Thoracic aorta (tissue), 2 donors: ENCODE data around the gene BTD. TPM values are rescaled to one million over a fixed set of nuclear protein-coding genes. Genes with fewer than 3 reads are reported as not detected.

Experiments
- ATAC-seq: fragments of 150-250 bp; one replicate; pipeline ENCODE4 v1.8.0; 2017; ENCODE audit warnings: low read depth; ENCODE audit not compliant: insufficient number of reproducible peaks, low FRiP score
- DNase-seq: peaks from one replicate; pipeline ENCODE4 v3.0.0-alpha.2; 2020; ENCODE audit warnings: low spot score
- H3K27ac ChIP-seq, 2 donors: fragments of 200-600 bp; sonication (generic); 1 replicate in 1 of 2; 2 replicates in 1 of 2; pipeline ENCODE4 v1.5.1; 2016; ENCODE audit warnings: mild to moderate bottlenecking in 2 of 2, moderate library complexity in 2 of 2
- H3K27me3 ChIP-seq: fragments of 200-600 bp; sonication (generic); replicated peaks from 2 replicates; pipeline ENCODE4 v1.6.0; 2016; ENCODE audit warnings: mild to moderate bottlenecking; ENCODE audit not compliant: insufficient read depth
- H3K36me3 ChIP-seq: fragments of 200-600 bp; sonication (generic); one replicate; pipeline ENCODE4 v1.5.1; 2016
- H3K4me1 ChIP-seq, 2 donors: fragments of 200-600 bp; sonication (generic); 1 replicate in 1 of 2; 2 replicates in 1 of 2; pipeline versions ENCODE4 v1.5.1 to v1.6.0; 2016; ENCODE audit warnings: low read depth in 2 of 2, mild to moderate bottlenecking in 1 of 2; ENCODE audit not compliant: control insufficient read depth in 1 of 2
- H3K4me3 ChIP-seq: fragments of 200-600 bp; sonication (generic); 2 replicates; pipeline ENCODE4 v1.5.1; 2016; ENCODE audit warnings: mild to moderate bottlenecking
- H3K9me3 ChIP-seq: fragments of 200-600 bp; sonication (generic); 2 replicates; pipeline ENCODE4 v1.5.1; 2016
- CTCF ChIP-seq: fragments of 200-600 bp; sonication (generic); IDR thresholded peaks from one replicate; pipeline ENCODE4 v1.5.1; 2019; ENCODE audit warnings: antibody characterized with exemption
- total RNA-seq, 2 donors: library from RNA; depleted of rRNA; stranded (reverse); fragments of >200 nt; gene quantifications; one replicate each; pipeline versions ENCODE4 v1.1.0 to v1.2.3, GENCODE V29; 2016

BTD gene
- total RNA-seq, 2 donors from 2014 or later = 19.4 to 23.3 TPM

- H3K4me3 ChIP-seq = no peak overlapping the region
- ATAC-seq = no peak
- H3K27ac ChIP-seq = no peak overlapping the region
- no peaks in the 10 kb centered on the region for H3K9me3 ChIP-seq
- peaks cover 22% of the 10 kb centered on the region for H3K36me3 ChIP-seq
- no peaks in the 10 kb centered on the region for H3K27me3 ChIP-seq
- TF ChIP-seq CTCF = no peak
- H3K4me1 ChIP-seq = no peaks in the 10 kb centered on the region
- no peak for DNase-seq
Measured at GRCh38 chr3:15667484-15667883, 65.9 kb downstream of the BTD start.

GRCh38 chr3:15673536-15673935 is 72.0 kb downstream of the BTD start:
- DNase-seq (no peak), ATAC-seq (no peak)
- H3K9me3 ChIP-seq = no peaks in the 10 kb centered on the region
- TF ChIP-seq CTCF = no peak
- no peak overlapping the region for H3K4me3 ChIP-seq
- peaks cover 20% of the 10 kb centered on the region for H3K36me3 ChIP-seq
- no peaks in the 10 kb centered on the region for H3K27me3 ChIP-seq
- H3K27ac ChIP-seq = no peak overlapping the region
- H3K4me1 ChIP-seq = no peaks in the 10 kb centered on the region

DNA sequence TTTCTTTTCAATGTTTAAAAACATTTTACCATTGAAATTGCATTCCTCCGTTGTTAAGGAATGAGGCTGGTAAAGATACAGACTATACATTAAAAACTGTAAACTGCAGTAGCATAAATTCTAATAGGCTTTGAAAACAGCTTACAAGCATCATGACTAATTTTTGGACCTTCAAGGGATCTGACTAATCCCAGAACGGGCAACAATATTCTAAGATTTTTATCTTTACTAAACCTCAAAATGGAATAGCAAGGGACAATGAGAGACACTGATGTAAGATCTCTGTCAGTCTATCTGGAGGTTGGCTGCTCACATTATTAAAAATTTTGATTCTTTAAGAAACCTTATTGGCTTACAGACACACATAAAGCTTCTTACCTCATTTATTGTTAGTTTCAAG is 74.7 kb downstream of the BTD start:
- H3K4me3 ChIP-seq = no peak overlapping the region
- DNase-seq (no peak), ATAC-seq (no peak)
- no peak overlapping the region for H3K27ac ChIP-seq
- H3K27me3 ChIP-seq = no peaks in the 10 kb centered on the region
- no peak for TF ChIP-seq CTCF
- H3K9me3 ChIP-seq = no peaks in the 10 kb centered on the region
- H3K4me1 ChIP-seq = no peaks in the 10 kb centered on the region
- H3K36me3 ChIP-seq = peaks cover 7% of the 10 kb centered on the region

DNA sequence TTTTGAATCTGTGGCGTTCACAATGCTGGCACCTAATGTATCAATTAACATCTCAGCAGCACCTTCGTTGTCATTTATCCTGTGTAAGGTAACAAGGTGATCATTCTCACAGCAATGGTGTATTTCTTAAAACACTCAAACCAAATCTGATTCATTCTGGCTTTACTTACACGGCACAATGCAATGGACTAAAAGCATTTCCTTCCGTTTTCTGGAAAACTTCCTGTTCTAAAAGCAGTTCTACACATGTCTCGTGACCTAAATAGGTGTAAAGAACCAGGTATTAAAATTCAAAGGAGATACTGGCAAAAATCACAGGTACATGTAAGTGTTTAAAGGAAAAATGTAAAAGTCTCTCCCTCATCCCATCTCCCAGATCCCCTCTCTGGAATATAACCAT is 77.8 kb downstream of the BTD start:
- no peak overlapping the region for H3K4me3 ChIP-seq
- H3K9me3 ChIP-seq = no peaks in the 10 kb centered on the region
- peaks cover 12 to 15% of the 10 kb centered on the region in 2 donors for H3K4me1 ChIP-seq
- DNase-seq (no peak), ATAC-seq (no peak)
- peaks cover 8% of the 10 kb centered on the region for H3K36me3 ChIP-seq
- no peaks in the 10 kb centered on the region for H3K27me3 ChIP-seq
- no peak for TF ChIP-seq CTCF
- no peak overlapping the region for H3K27ac ChIP-seq

GRCh38 chr3:15681668-15682067 is 80.1 kb downstream of the BTD start:
- DNase-seq (no peak), ATAC-seq (no peak)
- Histone ChIP-seq H3K9me3 (no peaks in the 10 kb centered on the region), H3K27me3 (no peaks in the 10 kb centered on the region), H3K27ac (no peak overlapping the region), H3K4me3 (no peak overlapping the region), H3K36me3 (peaks cover 12% of the 10 kb centered on the region), H3K4me1 (peaks cover 12 to 15% of the 10 kb centered on the region in 2 donors)
- no peak for TF ChIP-seq CTCF
